GM18511 (cell line): ENCODE data around the gene WWOX.
"Not testable (repeated sequence)": the region's sequence is repeated elsewhere in the genome, so short reads cannot be mapped to it uniquely, and the experiment has no call there.

ENCODE experiments used
- ATAC-seq: cut with Tn5 transposase; IDR thresholded peaks from one replicate; pipeline ENCODE4 v1.9.1; 2021; ENCODE audit warnings: mild to moderate bottlenecking, moderate library complexity; ENCODE audit not compliant: unreplicated experiment

Gene WWOX

DNA sequence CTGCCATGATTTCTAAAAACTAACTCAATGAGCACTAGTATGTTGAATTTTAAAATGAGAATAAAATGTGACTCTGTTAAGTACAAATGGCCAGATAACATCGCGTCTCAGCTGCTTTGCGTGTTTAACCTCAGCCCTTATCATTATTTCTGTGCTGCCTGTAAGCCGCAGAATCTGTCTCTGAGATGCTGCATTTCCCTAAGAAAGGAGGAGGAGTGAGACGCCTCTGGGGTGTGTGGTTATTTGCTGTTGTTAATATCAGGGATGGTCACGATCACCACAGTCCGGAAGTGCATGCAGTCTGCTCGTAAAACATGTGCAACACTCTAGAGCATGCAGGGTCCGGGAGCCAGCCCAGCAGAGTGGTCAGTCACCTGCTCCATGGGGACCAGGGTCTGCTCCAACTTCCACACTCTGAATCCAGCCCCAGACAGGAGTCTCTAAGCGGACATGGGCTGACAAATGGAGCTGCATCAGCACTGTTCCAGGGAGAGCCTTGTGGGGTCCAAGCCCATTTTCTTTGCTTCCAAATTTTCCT is 1158.6 kb downstream of the WWOX start:
- no peak for ATAC-seq

DNA sequence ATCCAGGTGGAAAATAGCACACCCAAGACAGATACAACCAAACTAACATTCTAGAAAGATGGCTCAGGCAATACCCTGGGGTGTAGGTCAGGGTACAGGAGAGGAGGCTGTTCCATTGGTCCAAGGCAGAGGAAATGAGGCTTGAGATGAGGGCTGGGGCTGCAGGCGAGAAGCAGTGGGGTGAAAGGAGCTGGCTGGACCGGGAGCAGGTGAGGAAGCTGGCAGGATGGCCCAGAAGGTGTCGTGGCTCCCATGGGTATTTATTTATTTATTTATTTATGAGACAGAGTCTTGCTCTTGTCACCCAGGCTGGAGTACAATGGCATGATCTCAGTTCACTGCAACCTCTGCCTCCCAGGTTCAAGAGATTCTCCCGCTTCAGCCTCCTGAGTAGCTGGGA is 1161.4 kb downstream of the WWOX start:
- ATAC-seq: not testable (repeated sequence)

DNA sequence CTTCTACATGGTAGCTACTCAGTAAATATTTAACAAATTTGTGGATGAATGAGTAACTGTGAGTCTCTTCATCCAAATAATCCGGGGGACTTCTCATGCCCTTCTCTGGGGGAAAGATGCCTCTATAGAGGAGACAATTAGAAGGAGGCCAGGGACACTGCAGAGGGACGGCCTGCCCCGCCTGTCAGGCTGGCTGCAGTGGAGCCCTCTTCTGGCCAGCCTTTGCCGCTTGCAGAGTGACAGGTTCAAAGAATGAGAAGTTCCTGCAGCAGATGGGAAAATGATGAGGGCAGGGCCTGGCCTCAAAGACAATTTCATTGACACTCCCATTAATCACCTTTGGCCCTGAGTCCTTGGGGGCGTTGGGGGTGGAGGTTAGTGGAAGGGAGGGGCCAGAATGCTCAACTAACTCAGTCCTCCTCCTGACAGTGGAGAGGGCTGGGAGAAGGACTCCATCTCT is 1162.1 kb downstream of the WWOX start:
- no peak for ATAC-seq

DNA sequence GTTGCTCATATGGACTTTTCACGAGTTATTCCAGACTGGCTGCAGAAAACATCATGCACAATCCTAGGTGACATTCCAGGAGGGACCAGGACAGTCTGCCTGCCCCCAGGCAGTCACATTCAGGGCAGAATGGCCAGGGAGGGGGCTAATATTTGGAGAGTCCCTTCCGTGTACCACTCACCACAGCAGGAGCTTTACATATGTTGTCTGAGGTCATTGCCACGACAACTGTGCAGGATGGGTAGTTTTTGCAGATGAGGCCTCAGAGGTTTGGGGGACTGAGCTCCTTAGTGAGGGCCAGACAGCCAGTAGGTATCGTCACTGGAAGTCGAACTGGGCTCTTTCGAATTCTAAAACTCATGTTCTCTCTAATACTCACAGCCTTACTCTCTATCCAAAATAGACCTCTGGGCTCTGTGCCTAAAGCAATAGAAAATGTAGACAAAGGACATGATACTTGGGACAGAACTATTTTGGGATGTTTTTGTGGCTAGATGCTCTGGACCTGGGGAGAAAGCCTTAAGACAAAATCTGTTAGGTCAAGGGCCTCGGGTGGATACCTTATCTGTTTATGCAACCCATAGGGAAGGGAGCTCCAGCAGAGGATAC is 1162.6 kb downstream of the WWOX start:
- no peak for ATAC-seq
